Peyer's patch (tissue), 4 donors: ENCODE measurements around the gene SLC44A5.
"Not testable (repeated sequence)": the region's sequence is repeated elsewhere in the genome, so short reads cannot be mapped to it uniquely, and the experiment has no call there.

ENCODE experiments used
- POLR2A ChIP-seq, 2 donors: fragments of 450-650 bp; IDR thresholded peaks; one replicate each; pipeline ENCODE4 v1.5.1; 2017; ENCODE audit warnings: antibody characterized with exemption in 2 of 2, mild to moderate bottlenecking in 2 of 2, moderate library complexity in 2 of 2
- TF ChIP-seq, protein P1 (sequence below), 6 experiments: fragments of 450-650 bp in 4 of 6; fragments of 200-600 bp in 2 of 6; sonication (generic) in 1 of 6; IDR thresholded peaks; one replicate each; pipeline ENCODE4 v1.5.1; 2017 to 2019; ENCODE audit warnings: antibody characterized with exemption in 6 of 6, mild to moderate bottlenecking in 3 of 6, moderate library complexity in 1 of 6

DNA sequence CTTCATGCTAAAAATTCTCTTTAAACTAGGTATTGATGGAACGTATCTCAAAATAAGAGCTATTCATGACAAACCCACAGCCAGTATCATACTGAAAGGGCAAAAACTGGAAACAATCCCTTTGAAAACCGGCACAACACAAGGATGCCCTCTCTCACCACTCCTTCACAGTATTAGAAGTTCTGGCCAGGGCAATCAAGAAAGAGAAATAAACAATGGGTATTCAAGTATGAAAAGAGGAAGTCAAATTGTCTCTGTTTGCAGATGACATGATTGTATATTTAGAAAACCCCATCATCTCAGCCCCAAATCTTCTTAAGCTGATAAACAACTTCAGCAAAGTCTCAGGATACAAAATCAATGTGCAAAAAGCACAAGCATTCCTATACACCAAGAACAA lies 349.0 kb downstream of the SLC44A5 start:
- TF ChIP-seq, protein P1, sequence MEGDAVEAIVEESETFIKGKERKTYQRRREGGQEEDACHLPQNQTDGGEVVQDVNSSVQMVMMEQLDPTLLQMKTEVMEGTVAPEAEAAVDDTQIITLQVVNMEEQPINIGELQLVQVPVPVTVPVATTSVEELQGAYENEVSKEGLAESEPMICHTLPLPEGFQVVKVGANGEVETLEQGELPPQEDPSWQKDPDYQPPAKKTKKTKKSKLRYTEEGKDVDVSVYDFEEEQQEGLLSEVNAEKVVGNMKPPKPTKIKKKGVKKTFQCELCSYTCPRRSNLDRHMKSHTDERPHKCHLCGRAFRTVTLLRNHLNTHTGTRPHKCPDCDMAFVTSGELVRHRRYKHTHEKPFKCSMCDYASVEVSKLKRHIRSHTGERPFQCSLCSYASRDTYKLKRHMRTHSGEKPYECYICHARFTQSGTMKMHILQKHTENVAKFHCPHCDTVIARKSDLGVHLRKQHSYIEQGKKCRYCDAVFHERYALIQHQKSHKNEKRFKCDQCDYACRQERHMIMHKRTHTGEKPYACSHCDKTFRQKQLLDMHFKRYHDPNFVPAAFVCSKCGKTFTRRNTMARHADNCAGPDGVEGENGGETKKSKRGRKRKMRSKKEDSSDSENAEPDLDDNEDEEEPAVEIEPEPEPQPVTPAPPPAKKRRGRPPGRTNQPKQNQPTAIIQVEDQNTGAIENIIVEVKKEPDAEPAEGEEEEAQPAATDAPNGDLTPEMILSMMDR (IDR thresholded peaks at IDR 0.05), result not testable (repeated sequence)
- not testable (repeated sequence) for TF ChIP-seq POLR2A (IDR thresholded peaks at IDR 0.05)
